ENCODE data around the gene NRROS.
"Not testable (repeated sequence)": the region's sequence is repeated elsewhere in the genome, so short reads cannot be mapped to it uniquely, and the experiment has no call there.

The NRROS gene

GRCh38 chr3:196624907-196625306, 14.6 kb upstream of the NRROS start:
- no peak for DNase-seq (ENCODE audit: low read depth, low spot score)

- DNase-seq (ENCODE audit: low read depth, low spot score): no peak
Measured at GRCh38 chr3:196625331-196625730, 14.2 kb upstream of the NRROS start.

- no peak for DNase-seq (ENCODE audit: low read depth, low spot score)
Measured at GRCh38 chr3:196627918-196628231, 11.6 kb upstream of the NRROS start.

DNA sequence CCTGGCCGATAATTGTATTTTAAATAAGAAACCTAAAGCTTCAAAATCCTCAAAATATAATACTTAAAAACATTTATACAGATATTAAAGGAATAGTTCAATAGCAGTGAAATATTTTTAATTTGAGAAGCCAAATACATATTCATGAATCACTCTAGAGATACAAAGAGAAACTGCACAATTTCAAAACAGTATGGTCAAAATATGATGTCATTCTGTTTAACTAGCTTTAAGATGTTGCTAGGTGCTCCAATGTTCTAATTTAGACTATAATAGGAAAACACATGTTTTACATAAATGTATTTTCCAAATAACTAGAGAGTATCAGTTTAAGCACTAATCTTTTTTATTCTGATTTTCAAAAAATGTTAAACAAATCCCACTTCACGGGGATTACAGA, 10.3 kb upstream of the NRROS start:
- no peak for DNase-seq (ENCODE audit: low read depth, low spot score)

- DNase-seq (ENCODE audit: low read depth, low spot score): no peak
Measured at GRCh38 chr3:196631682-196632045, 7.8 kb upstream of the NRROS start.

- peak; percentile 97 for DNase-seq (ENCODE audit: low read depth, low spot score)
Measured at GRCh38 chr3:196632046-196632751, 7.3 kb upstream of the NRROS start.

DNA sequence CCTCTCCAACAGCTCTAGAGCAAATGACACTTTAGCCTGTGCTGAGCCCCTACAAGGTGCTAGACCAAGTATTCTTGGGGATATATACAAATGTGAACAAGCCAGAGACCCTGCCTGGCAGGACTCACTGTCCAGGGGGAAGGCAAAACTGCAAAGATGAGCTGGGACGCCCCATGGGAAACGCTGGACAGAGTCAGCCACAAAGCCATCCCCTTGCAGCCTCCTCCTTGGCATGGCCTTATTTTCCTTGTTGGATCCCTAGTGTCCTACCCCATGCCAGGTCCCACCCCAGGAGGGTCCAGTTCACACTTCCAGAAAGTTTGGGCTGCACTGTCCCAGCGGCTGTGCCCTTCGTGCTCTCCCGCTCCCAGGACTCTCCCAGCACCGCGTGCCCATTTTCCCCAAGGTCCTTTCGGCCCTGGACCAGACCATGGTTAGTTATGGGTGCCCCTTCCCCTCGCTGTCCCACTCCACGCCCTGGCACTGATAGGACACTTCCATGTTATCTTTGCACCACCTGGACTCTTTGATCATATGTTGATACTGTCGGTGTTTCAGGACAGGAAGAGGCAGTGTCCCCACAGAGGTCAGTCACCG, 5.8 kb upstream of the NRROS start:
- DNase-seq (ENCODE audit: low read depth, low spot score): no peak

GRCh38 chr3:196634224-196634623, 5.3 kb upstream of the NRROS start:
- no peak for DNase-seq (ENCODE audit: low read depth, low spot score)

GRCh38 chr3:196634829-196635228, 4.7 kb upstream of the NRROS start:
- no peak for DNase-seq (ENCODE audit: low read depth, low spot score)

GRCh38 chr3:196636369-196637349, 2.8 kb upstream of the NRROS start:
- DNase-seq (ENCODE audit: low read depth, low spot score): no peak

GRCh38 chr3:196637941-196638340, 1.6 kb upstream of the NRROS start:
- DNase-seq (ENCODE audit: low read depth, low spot score): not testable (repeated sequence)

DNA sequence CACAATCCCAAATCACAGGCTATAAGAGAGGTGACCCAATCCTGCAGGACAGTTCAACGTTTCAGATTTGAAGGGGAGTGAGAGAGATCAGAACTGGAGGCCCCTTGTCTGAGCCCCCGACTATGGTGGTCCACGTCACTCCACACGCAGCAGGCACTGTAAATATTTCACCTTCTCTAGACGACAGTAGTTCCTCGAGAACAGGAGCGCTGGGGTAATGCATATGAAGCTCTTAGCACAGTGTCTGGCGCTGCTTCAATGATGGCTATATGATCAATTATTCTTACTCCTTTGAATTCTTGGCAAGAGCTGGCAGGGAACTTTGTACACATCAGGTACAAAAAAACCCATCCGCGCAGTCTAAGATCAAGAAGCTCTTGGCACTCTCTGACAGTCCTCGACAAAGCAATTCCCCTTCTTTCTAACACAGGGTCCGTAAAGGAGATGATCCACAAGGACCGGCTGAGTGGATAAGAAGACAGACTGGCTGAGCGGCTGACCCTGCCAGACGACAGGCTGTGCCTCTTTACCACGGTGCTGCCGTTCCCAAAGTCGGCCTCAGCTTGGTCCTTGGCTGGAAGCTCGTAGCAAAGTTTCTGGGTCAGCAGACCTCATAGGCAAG, 522 bp upstream of the NRROS start:
- peak; percentile 57 for DNase-seq (ENCODE audit: low read depth, low spot score)

DNA sequence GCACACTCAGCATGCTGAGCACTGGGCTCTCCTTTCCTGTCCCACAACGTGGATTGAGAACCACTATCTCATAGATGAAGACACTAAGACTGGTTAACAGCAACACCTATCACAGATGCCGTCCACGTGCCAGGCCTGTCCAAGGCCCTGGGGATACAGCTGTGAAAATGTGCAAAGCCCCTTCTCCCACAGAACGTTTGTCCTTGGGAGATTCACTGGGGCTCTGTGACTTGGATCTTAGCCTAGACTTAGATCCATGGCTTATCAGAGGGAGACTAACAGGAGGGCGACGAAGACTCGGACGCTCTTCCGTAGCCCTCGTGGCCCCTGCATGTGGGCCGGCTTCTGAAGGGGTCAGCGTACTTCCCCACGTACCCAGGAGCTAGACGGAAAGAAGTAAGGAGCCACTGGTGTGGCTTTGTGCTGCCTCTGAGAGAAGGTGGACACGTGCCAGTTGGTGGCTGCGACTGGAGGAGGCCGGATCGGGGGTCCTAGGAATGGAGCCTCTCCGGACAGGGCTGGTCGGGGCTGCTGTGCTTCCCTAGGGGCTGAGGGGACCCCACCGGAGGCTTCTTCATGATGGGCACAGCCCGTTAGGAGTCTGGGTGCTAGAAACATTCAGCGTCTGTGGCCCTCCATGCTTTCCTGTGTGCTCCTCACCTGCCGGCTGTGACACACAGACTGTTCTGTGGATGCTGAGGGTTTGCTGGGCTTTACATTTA, 964 bp downstream of the NRROS start:
- no peak for DNase-seq (ENCODE audit: low read depth, low spot score)

GRCh38 chr3:196641333-196642054, 2.0 kb downstream of the NRROS start:
- no peak for DNase-seq (ENCODE audit: low read depth, low spot score)

- DNase-seq (ENCODE audit: low read depth, low spot score): no peak
Measured at GRCh38 chr3:196642434-196642833, 2.9 kb downstream of the NRROS start.

GRCh38 chr3:196643201-196643749, 3.8 kb downstream of the NRROS start:
- no peak for DNase-seq (ENCODE audit: low read depth, low spot score)

- no peak for DNase-seq (ENCODE audit: low read depth, low spot score)
Measured at GRCh38 chr3:196643761-196644160, 4.3 kb downstream of the NRROS start.

- no peak for DNase-seq (ENCODE audit: low read depth, low spot score)
Measured at GRCh38 chr3:196645096-196645495, 5.6 kb downstream of the NRROS start.

GRCh38 chr3:196645897-196646665, 6.6 kb downstream of the NRROS start:
- DNase-seq (ENCODE audit: low read depth, low spot score): no peak

All from ELF-1 (cell line).